ENCODE measurements around the gene COL27A1.
A peak's percentile ranks its signal among the peaks of the same experiment; 100 is the strongest.

COL27A1 gene

GRCh38 chr9:114285166-114285867 lies 130.0 kb downstream of the COL27A1 start:
- DNase-seq (ENCODE audit: low read depth, low spot score), result peak; percentile 77

GRCh38 chr9:114286146-114286679 lies 130.9 kb downstream of the COL27A1 start:
- no peak for DNase-seq (ENCODE audit: low read depth, low spot score)

- DNase-seq (ENCODE audit: low read depth, low spot score), result no peak
Observed at GRCh38 chr9:114287001-114287762, 131.8 kb downstream of the COL27A1 start.

GRCh38 chr9:114287763-114288192 lies 132.4 kb downstream of the COL27A1 start:
- no peak for DNase-seq (ENCODE audit: low read depth, low spot score)

- peak; percentile 83 for DNase-seq (ENCODE audit: low read depth, low spot score)
Observed at GRCh38 chr9:114288193-114289091, 133.1 kb downstream of the COL27A1 start.

GRCh38 chr9:114289106-114289505 lies 133.8 kb downstream of the COL27A1 start:
- DNase-seq (ENCODE audit: low read depth, low spot score), result no peak

GRCh38 chr9:114289571-114290481 lies 134.5 kb downstream of the COL27A1 start:
- no peak for DNase-seq (ENCODE audit: low read depth, low spot score)

- no peak for DNase-seq (ENCODE audit: low read depth, low spot score)
Observed at GRCh38 chr9:114290561-114290986, 135.2 kb downstream of the COL27A1 start.

- peak; percentile 87 for DNase-seq (ENCODE audit: low read depth, low spot score)
Observed at GRCh38 chr9:114291064-114291474, 135.7 kb downstream of the COL27A1 start.

GRCh38 chr9:114291886-114292590 lies 136.7 kb downstream of the COL27A1 start:
- no peak for DNase-seq (ENCODE audit: low read depth, low spot score)

- no peak for DNase-seq (ENCODE audit: low read depth, low spot score)
Observed at GRCh38 chr9:114294664-114295063, 139.3 kb downstream of the COL27A1 start.

- DNase-seq (ENCODE audit: low read depth, low spot score), result no peak
Observed at GRCh38 chr9:114296338-114296737, 141.0 kb downstream of the COL27A1 start.

GRCh38 chr9:114299286-114300152 lies 144.2 kb downstream of the COL27A1 start:
- DNase-seq (ENCODE audit: low read depth, low spot score), result no peak

- DNase-seq (ENCODE audit: low read depth, low spot score), result no peak
Observed at GRCh38 chr9:114300153-114300845, 145.0 kb downstream of the COL27A1 start.

GRCh38 chr9:114300846-114301797 lies 145.8 kb downstream of the COL27A1 start:
- DNase-seq (ENCODE audit: low read depth, low spot score), result no peak

GRCh38 chr9:114301798-114302565 lies 146.6 kb downstream of the COL27A1 start:
- DNase-seq (ENCODE audit: low read depth, low spot score), result no peak

All from ELF-1 (cell line).